Tibial nerve (tissue), 3 donors: ENCODE data around the gene CIROP.

ENCODE experiments used
- POLR2A ChIP-seq, 2 donors: fragments of 450-650 bp; IDR thresholded peaks; one replicate each; pipeline ENCODE4 v1.6.1; 2017; ENCODE audit warnings: antibody characterized with exemption in 2 of 2, mild to moderate bottlenecking in 2 of 2, moderate library complexity in 2 of 2
- TF ChIP-seq, protein P1 (sequence below), 5 experiments: fragments of 200-600 bp in 3 of 5; fragments of 450-650 bp in 2 of 5; sonication (generic) in 3 of 5; IDR thresholded peaks; one replicate each; pipeline ENCODE4 v1.5.1; 2016 to 2019; ENCODE audit warnings: antibody characterized with exemption in 5 of 5, mild to moderate bottlenecking in 3 of 5, moderate library complexity in 2 of 5

- TF ChIP-seq, protein P1, sequence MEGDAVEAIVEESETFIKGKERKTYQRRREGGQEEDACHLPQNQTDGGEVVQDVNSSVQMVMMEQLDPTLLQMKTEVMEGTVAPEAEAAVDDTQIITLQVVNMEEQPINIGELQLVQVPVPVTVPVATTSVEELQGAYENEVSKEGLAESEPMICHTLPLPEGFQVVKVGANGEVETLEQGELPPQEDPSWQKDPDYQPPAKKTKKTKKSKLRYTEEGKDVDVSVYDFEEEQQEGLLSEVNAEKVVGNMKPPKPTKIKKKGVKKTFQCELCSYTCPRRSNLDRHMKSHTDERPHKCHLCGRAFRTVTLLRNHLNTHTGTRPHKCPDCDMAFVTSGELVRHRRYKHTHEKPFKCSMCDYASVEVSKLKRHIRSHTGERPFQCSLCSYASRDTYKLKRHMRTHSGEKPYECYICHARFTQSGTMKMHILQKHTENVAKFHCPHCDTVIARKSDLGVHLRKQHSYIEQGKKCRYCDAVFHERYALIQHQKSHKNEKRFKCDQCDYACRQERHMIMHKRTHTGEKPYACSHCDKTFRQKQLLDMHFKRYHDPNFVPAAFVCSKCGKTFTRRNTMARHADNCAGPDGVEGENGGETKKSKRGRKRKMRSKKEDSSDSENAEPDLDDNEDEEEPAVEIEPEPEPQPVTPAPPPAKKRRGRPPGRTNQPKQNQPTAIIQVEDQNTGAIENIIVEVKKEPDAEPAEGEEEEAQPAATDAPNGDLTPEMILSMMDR (IDR thresholded peaks at IDR 0.05) = no peak
- no peak for TF ChIP-seq POLR2A (IDR thresholded peaks at IDR 0.05)
Observed at GRCh38 chr14:23123419-23123818, 18.6 kb upstream of the CIROP start.
